Transverse colon (tissue), 3 donors: ENCODE results near the gene TUBB2A.
"Not testable (repeated sequence)": the region's sequence is repeated elsewhere in the genome, so short reads cannot be mapped to it uniquely, and the experiment has no call there.

ENCODE experiments used
- EP300 ChIP-seq: sonication (generic); formaldehyde crosslinking; IDR thresholded peaks from one replicate; pipeline ENCODE4 v1.6.1; 2017; ENCODE audit warnings: antibody characterized with exemption, low read depth
- POLR2A ChIP-seq: fragments of 450-650 bp; IDR thresholded peaks from one replicate; pipeline ENCODE4 v1.6.1; 2016; ENCODE audit warnings: antibody characterized with exemption, mild to moderate bottlenecking, moderate library complexity
- TF ChIP-seq, protein P1 (sequence below), 5 experiments: fragments of 200-600 bp in 3 of 5; fragments of 450-650 bp in 2 of 5; sonication (generic) in 3 of 5; IDR thresholded peaks; 1 replicate in 2 of 5; 2 replicates in 3 of 5; pipeline ENCODE4 v1.5.1; 2016 to 2017; ENCODE audit warnings: antibody characterized with exemption in 5 of 5, inconsistent platforms in 3 of 5, mild to moderate bottlenecking in 2 of 5, moderate library complexity in 1 of 5

- TF ChIP-seq EP300, POLR2A: not testable (repeated sequence)
- TF ChIP-seq, protein P1, sequence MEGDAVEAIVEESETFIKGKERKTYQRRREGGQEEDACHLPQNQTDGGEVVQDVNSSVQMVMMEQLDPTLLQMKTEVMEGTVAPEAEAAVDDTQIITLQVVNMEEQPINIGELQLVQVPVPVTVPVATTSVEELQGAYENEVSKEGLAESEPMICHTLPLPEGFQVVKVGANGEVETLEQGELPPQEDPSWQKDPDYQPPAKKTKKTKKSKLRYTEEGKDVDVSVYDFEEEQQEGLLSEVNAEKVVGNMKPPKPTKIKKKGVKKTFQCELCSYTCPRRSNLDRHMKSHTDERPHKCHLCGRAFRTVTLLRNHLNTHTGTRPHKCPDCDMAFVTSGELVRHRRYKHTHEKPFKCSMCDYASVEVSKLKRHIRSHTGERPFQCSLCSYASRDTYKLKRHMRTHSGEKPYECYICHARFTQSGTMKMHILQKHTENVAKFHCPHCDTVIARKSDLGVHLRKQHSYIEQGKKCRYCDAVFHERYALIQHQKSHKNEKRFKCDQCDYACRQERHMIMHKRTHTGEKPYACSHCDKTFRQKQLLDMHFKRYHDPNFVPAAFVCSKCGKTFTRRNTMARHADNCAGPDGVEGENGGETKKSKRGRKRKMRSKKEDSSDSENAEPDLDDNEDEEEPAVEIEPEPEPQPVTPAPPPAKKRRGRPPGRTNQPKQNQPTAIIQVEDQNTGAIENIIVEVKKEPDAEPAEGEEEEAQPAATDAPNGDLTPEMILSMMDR (IDR thresholded peaks at IDR 0.05): not testable (repeated sequence)
Measured at GRCh38 chr6:3178666-3179065, 21.3 kb upstream of the TUBB2A start.
